ENCODE measurements around the gene FAM53A.

DNA sequence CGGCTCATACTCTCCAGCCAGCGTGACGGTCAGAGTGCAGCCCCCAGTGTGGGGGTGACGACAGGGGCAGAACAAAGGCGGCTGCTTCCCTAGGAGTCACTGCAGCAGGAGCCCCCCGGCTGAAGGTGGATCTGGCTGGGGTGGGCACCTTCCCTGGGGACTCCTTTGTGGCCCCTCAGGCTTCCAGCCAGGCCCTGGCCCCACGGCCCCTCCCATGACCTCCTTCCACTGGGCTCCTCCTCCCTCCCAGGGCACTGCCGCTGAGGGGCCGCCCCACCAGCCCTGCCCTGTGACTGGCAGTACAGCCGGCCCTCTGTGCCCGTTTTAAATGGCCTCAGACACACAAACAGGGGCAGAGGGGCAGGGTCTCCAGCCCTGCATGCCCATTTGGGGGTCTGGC, 61.9 kb downstream of the FAM53A start:
- TF ChIP-seq FOXA1 (IDR thresholded peaks at IDR 0.05), result no peak
- TF ChIP-seq ARNT (IDR thresholded peaks at IDR 0.05), result no peak
- TF ChIP-seq ELF4 (IDR thresholded peaks at IDR 0.05), result no peak
- TF ChIP-seq TARDBP (IDR thresholded peaks at IDR 0.05), result no peak
- TF ChIP-seq PKNOX1 (IDR thresholded peaks at IDR 0.05), result no peak
